GM21737 (cell line): Measurements from ENCODE around the gene AFG3L2.

Experiments used
- ATAC-seq: cut with Tn5 transposase; IDR thresholded peaks from one replicate; pipeline ENCODE4 v1.9.1; 2021; ENCODE audit warnings: mild to moderate bottlenecking, moderate library complexity; ENCODE audit not compliant: unreplicated experiment

AFG3L2 gene

GRCh38 chr18:12283256-12283655 lies 93.8 kb downstream of the AFG3L2 start:
- no peak for ATAC-seq

- no peak for ATAC-seq
Measured at GRCh38 chr18:12282442-12283039, 94.5 kb downstream of the AFG3L2 start.

- no peak for ATAC-seq
Measured at GRCh38 chr18:12281861-12282260, 95.2 kb downstream of the AFG3L2 start.

GRCh38 chr18:12279781-12280531 lies 97.1 kb downstream of the AFG3L2 start:
- ATAC-seq = no peak
